GM18519 (cell line): ENCODE measurements around the gene COQ9.

ENCODE experiments used
- ATAC-seq: cut with Tn5 transposase; IDR thresholded peaks from one replicate; pipeline ENCODE4 v1.9.1; 2021; ENCODE audit warnings: mild to moderate bottlenecking, moderate library complexity; ENCODE audit not compliant: unreplicated experiment, low FRiP score

Gene COQ9

DNA sequence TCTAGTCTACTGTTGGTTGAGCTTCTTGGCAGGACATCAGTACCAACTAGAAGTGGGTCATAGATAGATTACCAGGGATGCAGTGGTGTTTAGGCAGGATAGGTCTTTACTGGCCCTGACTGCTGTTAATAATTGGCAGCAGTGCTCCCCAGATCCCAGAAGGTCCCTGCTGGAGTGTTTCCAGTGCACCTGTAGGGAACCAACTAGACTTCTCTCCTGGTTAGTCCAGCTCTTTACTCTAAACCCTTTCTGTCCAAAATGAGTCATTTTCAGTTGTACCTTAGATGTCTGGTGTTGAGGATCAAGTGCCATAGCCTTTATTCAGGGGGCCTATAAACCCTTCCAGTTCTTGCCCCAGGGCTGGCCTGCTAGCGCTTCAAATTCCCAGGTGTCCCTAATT, 23.9 kb downstream of the COQ9 start:
- no peak for ATAC-seq

DNA sequence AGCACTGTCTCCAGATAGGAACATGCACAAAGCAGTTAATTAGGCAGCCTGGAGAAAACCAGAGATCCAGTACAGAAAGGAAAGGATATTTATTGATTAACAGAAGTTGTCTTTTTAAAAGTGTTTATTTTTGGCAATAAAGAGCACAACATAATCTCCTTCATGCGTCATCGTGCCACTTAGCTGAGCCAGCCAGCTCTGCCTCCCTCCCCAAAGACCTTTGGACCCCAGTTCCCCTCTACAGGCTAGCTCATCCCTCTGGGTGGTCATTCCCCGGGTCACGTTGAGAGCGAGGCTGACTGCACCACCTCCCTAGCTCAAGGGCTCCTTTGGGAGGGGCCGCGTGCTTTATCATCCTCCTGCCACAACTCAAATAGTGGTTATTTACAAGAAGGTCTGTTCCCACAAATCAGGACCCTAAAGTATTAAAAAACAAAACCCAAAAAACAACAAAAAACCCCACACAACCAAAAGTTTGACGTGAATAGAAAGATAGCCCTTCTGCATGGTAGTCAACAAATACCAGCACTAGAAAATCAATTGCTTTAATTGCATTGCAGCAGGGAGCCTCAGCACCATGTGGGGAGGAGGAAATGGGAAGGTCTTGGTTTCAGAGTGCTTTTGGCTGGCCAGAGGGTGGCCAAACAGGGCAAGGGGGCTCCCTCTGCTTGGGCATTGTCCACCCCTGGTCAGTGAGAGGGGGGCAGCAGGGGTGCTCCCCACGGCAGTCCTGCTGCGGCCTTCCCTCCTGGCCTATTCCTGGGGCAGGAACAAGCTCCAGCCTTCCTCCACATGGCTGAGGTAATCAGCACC, 24.8 kb downstream of the COQ9 start:
- ATAC-seq: no peak

DNA sequence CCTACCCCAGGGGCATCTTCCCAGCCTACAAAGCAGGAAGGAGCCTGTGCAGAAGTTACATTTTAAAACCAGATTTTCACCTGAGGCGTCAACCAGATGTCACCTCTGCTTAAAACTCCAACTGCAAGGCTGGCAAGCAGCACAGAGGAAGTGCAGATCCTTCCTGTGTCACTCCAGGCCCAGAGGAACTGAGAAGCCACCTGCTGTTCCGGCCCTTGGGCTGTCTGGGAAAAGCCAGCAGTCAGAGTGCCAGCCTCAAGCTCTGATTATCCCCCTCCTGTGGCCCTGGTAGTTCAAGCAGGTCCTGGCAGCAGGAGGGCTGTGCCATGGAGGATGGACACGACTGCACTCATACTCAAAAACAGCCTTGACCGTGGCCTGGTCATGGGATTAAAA, 25.4 kb downstream of the COQ9 start:
- ATAC-seq: no peak

DNA sequence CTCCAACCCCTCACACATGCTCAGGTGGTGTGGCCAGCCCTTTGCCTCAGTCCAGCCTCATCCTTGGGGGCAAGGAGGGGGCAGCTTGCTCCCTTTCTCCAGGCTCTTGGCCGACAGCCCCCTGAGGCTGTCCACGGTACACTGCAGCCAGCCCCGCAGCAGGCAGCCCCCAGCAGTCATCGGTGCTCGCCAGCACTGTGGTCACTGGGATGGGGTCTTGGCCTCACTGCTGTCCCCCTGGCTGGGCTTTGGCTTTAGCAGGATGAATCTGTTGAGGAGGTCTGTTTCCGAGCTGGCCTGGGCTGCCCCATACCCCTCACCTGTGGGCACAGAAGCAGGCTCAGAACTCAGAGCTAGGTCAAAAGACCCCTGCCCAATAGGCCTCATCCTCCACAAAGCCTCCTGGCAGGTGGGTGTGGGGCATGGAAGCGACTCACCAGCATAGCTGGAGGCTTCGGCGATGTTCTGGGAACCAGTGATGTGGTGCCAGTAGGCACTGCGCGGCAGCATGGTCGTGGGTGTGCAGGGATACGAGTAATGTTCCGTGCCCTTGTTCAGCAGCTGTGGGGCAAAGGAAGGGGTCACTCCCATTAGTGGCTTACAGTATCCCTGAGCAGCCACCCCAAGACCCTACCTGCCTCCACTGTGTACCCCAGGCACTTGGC, 26.0 kb downstream of the COQ9 start:
- ATAC-seq: no peak

DNA sequence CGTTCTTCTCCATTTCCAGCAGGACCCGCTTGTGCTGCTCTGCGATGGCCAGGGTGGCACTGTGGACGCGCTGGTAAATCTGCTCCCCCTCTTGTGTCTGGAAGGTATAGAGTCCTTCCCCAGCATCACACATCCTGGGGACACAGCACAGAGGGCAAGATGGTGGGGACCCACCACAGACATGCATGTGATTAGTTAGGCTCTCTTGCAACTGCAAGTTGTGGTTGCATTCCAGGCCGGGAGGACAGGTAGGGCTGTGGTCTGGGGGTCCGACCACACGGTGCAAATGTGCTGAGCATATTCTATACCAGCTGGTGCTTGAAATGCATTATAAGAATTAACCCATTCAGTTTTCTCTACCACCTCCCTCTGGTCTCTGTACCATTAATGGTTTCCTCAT, 26.6 kb downstream of the COQ9 start:
- no peak for ATAC-seq

DNA sequence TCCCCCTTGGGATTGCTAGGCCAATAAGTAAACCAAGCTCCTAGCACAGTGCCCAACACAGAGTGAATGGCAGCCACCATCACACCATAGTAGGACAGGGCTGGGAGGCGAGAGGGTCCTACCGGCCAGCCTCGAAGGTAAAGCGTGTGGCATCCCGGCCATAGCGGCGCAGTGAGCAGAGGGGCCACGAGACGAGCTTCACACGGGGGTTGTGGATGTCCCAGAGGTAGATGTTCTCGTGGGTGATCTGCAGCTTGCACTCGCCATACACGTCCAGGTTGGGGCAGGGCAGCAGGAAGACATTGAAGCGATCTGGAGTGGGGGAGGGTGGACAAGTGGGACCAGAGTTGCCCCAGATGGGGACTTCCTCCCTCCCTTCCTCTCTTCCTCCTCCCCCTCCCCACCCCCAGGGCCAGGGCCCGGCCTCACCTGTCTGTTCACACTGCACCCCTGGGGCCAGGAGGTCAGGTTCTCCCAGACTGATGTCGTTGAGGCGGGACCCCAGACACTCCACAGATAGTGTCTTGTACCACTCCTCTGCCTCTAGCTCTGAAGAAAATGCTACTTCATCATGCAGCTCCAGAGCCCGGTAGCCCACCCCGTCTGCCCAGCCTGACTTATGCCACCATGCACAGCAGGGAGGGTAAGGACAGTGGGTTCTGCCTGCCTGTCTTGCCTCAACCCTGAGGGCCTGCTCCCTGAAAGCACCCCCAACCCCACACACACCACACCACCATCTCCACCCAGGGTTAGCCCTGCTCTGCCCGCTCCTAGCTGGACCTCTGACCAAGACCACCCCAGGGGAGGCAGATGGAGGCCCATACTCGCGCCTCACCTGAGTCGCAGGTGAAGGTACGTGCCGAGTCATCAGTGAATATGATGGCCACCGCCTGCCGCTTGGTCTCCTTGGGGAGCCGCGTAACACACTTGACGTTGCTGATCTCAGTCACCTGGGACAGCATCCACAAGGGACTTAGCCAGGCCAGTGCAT, 27.7 kb downstream of the COQ9 start:
- no peak for ATAC-seq

DNA sequence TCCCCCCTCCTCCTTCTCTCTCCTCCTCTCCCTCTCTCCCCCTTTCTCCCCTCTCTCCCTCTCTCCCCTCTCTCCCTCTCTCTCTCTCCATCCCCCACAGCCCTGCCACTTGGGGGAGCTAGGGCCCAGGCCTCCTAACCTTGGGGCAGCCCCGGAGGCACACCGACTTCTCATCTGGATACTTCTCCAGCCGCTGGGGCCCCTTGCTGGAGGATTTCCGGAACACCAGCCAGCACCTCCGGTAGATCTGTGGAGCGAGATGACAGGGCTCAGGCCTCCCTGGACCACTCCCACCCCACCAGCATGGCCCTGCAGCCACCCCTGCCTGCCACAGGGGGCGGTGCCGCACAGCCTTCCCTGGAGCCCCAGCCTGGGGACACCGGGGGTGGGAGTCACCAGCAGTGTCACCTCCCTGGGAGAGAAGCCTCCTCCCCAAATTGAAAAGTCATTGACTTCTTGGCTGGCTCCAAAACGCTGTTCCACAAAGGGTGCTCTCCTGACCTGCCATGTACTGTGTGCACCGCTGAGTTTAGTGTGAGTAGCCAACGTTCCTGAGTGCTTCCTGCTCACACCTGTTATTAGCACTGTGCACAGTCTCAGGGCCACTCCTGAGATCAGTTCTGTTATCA, 28.5 kb downstream of the COQ9 start:
- peak; percentile 92 for ATAC-seq

DNA sequence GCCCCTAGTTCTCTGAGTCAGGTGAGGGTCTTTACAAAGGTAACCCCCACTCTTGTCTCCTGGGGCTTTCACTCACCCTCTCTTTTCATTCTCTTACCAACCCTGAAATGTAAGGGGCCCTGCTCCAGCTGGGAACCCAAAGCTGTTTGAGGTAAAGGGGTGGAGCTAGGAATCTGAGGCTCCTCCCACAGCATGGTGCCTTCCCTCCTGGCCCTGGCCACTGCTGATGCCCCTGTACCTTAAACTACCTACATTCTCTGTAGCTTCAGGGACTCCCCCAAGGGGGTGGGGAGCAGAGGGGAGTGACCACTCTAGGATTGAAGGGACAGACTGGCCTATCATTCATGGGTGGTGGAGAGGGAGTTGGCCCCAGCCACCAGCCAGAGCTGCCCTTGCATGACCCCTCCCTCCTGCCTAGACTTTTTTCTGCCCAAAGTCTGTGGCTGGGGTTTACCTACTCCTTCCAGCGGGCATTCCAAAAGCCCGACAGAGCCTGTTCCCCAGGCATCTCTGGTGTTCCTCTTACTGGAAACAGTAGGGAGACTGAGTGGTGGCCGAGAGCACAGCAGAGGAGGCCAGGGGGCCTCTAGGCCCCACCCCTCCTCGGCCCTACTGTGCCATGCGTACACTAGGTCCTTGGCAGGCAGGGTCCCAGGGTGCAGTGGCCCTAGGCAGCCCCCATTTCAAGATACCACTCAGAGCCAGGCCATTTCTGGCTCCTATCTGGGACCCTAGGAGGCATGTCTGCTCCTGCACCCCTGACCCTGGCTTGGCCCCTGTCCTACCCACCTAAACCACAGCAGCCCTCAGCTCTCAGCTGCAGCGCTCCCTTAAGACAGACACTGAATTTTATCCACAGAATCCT, 29.5 kb downstream of the COQ9 start:
- ATAC-seq: no peak

DNA sequence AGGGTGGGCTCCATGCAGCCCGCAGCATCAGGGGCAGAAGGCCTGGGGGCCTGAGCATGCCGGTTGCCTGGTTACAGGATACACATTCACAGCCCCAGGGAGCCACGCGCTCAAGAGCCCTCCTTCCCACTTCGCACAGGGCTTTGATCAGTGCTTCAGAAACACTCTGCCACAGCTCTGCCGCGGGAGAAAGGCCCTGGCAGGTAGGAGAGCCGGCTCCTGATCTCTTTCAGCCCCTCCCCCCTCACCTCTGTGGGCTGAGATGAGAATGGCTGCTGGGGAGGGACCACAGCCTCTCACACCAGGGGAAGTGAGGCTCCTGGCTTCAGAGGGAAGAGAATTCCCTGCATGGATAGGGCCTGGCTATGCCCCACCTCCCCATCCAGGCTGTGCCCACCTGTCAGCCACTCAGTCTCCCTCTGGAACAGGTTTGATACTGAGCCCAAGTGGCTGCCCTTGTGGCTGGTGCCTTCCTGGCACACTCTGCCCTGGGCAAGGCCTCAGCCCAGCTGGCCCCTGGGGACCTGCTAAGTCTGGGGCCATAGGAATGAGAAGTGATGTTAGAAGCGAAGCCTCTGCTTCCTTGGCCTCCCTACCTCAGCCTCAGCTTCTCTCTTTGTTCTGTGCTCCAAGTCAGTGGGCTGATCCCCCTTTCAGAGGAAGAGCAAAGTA, 30.4 kb downstream of the COQ9 start:
- ATAC-seq: no peak

DNA sequence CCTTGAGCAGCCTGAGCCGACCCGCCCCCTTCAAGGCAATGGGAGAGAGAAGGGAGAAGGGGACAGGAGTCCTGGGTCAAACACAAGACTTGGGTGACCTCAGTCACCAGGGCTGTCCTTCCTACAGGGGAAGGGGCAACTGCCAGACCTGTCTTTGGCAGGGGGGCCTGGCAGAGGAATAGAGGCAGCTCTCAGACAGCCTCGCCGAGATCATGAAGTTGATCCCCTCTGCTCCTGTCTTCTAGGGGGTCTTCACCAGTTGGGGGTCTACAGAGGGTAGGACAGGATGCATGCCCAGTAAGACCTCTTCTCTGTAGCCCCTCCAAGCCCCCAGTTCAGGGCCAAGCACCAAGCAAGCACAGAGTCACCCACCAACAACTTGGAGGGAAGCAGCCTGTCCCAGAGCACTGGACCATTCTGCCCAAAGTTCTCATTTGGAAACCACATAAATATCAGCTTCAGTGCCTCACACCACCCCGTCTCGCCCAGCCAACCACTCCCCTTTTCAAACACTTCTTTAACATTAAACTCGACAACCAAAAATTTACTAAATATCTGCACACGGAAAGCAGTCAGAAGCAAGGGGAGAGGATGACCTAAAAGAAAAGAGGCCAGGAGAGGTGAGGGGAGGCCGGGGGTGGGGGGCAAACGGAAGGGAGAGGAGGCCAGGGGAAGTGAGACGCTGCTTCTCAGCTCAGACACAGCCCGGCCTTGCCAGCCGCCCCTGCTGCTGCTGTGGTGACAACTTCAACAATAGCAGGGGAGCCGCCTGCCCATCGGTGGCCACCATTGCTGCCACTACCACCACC, 31.3 kb downstream of the COQ9 start:
- no peak for ATAC-seq

DNA sequence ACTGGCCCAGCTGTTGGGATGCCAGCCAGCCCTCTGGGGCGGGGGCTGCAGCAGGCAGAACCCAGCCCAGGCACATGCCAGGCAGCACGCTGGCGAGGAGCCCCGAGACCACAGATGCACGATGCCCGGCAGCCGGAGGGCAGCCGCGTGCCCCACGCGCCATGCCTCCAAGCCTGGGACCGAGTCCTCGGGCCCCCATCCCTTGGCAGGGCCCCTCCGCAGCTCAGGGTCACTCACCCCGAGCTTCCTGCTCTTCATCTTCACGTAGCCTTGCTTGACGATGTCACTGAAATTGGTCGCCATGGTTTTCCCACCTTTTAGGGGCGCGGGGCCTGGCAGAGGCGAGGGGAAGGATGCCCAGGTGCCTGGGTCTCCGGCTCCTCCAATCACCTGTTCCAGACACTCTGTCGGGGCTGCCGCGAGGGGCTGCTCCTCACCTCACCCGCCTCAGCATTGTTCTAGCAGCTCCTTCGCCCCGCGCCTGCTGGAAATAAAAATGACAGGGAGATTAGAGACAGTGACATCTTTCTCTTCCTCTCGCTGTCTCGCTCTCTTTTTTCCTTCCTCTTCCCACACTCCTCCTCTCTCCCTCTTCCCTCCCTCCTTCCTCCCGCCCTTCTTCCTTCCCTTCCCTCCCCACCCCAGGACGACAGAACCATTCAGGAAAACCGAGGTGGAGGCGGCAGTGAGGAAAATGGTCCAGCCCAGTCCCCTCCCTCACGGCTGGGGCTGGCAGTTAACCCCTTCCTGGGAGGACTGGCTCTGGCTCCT, 32.1 kb downstream of the COQ9 start:
- no peak for ATAC-seq

DNA sequence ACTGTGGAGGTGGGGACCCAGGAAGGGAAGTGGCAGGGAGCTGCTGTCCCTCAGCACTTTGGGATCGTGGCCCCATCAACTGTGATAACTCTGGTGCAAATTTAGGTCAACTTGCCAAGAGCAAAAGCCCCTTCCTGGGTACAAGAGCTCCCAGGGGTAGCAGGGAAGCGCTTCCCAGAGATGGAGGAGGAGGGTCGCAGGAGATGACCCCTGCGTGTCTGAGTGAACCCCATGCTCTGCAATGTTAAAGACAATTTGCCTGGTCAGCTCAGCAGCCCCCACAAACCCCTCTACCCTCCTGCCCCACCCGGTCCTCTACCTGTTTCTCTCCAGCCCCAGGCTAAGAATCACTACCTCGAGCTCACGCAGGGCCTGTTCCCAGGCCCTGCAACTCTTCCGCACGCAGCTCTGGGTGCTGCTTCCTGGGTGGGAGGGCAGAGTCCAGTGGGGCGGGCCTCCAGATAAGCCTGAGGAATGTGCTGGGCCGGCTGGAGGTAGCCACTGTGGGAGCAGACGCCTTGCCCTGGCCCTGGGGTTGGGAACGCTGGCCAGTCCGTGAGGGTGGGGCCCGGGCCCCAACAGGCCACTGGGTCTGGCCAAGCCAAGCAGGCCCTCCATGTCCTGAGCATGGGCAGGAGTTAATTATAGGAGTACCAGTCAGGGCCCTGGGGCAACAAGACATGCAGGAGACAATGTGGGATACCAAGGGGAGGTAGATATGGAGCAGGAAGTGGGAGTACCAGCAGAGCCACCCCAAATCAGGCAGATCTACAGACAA, 32.9 kb downstream of the COQ9 start:
- no peak for ATAC-seq

DNA sequence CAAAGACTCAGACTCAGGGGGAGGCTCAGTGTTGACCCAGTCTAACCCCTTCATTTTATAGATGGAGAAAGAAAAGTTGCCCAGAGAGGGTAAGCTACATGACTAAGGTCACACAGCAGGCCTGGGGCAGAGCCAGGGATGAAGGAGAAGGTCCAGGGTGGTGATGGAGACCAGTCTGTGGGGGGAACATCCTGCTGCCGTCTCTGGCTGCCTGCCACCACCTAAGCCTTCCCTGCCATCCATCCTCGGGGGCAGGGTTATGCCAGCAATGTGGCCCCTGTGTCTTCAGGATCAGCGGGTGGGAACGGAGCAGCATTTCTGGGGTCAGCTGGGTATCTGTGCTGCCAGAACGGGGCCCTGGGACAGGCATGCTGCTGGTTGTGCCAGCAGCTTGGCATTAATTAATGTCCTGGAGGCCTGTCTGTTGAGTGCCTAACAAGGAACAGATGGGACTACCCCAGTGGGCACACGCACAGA, 33.5 kb downstream of the COQ9 start:
- no peak for ATAC-seq

DNA sequence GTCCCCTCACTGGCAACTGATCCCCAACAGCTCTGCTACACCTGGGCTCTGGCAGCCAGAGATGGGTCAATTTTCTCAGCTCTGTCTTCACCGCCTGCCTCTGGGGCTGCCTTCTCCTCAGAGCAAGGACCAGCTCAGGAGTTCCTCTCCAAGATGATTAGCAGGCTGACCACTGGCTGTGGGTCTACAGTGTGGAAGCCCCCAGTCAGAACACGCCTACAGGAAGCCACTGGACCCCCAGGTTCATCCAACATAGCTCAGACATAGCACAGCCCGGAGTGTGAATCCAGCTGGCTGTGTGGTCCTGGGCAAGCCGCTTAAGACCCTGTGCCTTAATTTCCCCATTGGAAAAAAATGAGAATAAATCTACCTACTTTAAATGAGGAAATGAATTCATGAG, 34.1 kb downstream of the COQ9 start:
- ATAC-seq: no peak

DNA sequence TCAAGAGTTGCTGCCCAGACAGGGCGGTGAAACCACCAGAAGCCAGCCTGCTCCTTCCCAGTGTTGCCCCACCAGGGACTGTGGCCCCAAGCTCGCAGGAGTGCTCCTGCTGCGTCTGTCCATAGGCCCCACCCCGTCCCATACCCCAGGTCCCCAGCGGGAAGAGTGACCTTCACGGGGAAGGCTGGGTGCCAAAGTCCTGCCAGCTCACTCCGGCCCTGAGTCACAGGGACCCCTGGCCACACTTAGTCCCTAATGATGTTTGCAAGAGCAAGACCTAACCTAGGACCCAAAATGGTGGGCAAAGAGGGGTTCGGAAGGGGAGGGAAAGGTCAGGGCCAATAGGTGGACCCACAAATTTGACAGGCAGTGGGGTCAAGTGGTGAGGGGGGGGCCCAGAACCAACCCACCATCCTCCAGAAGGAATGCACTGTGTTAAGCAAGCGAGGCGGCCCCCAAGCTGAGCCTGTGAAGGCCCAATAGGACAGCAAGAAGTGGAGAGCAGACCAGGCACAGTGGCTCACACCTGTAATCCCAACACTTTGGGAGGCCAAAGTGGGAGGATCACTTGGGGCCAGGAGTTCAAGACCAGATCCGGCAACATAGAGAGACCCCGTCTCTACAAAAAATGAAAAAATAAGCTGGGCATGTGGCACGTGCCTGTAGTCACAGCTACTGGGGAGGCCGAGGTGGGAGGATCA, 35.7 kb downstream of the COQ9 start:
- no peak for ATAC-seq
